Fibroblast of mammary gland (primary cell): ENCODE results near the gene OR56A3.

Experiments used
- DNase-seq: peaks from one replicate; pipeline ENCODE4 v3.0.0-alpha.2; 2010; ENCODE audit warnings: low read depth
- H3K4me3 ChIP-seq: 2 replicates; pipeline ENCODE4 v1.5.1; 2011; ENCODE audit warnings: low read depth, mild to moderate bottlenecking, low read length, moderate library complexity; ENCODE audit not compliant: control insufficient read depth
- TF ChIP-seq, protein P1 (sequence below): conservative IDR thresholded peaks from 2 replicates; pipeline ENCODE4 v1.5.1; 2011; ENCODE audit warnings: low read depth, low read length, inconsistent platforms; ENCODE audit not compliant: control insufficient read depth, insufficient read depth

OR56A3 gene

DNA sequence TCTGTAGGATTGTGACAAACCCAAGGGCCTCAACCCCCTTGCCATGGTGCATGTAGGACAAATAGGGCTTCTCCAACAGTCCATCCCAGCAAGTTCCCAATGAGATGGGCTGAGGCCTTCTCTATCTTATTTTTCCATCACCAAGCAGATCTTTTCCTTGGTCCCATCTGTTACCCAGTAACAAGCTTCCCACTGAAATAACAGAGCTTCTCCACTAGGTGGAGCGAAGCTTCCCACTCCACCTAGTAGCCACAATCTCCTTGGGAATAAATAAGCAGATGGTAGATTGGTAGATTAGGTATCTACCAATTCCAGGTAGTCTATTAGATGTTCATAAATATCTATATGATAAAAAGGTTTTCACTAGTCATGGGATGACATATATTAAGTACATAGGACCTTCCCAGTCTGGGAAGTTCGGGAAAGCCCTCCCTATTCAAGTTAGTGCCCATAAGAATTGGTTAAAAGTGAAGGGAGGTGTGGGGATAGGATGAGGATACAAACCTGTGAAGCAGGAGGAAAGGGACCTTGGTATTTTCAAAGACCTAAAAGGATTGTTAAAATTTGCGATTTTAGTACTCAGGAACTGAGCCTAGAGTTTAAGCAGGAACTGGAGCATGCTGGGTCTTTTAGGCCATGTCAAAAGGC lies 50.7 kb downstream of the OR56A3 start:
- DNase-seq, result peak; percentile 20
- H3K4me3 ChIP-seq, result no peak overlapping the region
- TF ChIP-seq, protein P1, sequence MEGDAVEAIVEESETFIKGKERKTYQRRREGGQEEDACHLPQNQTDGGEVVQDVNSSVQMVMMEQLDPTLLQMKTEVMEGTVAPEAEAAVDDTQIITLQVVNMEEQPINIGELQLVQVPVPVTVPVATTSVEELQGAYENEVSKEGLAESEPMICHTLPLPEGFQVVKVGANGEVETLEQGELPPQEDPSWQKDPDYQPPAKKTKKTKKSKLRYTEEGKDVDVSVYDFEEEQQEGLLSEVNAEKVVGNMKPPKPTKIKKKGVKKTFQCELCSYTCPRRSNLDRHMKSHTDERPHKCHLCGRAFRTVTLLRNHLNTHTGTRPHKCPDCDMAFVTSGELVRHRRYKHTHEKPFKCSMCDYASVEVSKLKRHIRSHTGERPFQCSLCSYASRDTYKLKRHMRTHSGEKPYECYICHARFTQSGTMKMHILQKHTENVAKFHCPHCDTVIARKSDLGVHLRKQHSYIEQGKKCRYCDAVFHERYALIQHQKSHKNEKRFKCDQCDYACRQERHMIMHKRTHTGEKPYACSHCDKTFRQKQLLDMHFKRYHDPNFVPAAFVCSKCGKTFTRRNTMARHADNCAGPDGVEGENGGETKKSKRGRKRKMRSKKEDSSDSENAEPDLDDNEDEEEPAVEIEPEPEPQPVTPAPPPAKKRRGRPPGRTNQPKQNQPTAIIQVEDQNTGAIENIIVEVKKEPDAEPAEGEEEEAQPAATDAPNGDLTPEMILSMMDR, result peak; percentile 50

GRCh38 chr11:5994791-5995190 lies 52.7 kb downstream of the OR56A3 start:
- DNase-seq, result no peak
- TF ChIP-seq, protein P1, result no peak
- H3K4me3 ChIP-seq, result no peak overlapping the region
